ENCODE measurements around the gene EVI5.

The EVI5 gene

GRCh38 chr1:92679980-92680379 lies 104.9 kb downstream of the EVI5 start:
- no peak overlapping the region for H3K4me3 ChIP-seq (ENCODE audit: low read depth, low read length)
- TF ChIP-seq CTCF (IDR thresholded peaks at IDR 0.05), result no peak
- H3K79me2 ChIP-seq, result no peaks in the 10 kb centered on the region
- no peaks in the 10 kb centered on the region for H3K36me3 ChIP-seq (ENCODE audit: control insufficient read depth, insufficient read depth, low read length)
- H2AFZ ChIP-seq, result no peak overlapping the region
- no peaks in the 10 kb centered on the region for H3K4me1 ChIP-seq
- no peaks in the 10 kb centered on the region for H3K27me3 ChIP-seq (ENCODE audit: control insufficient read depth, insufficient read depth, low read length)
- no peak overlapping the region for H3K4me2 ChIP-seq (ENCODE audit: low read length)
- no peak overlapping the region for H3K9ac ChIP-seq
- no peak overlapping the region for H3K27ac ChIP-seq
- no peaks in the 10 kb centered on the region for H3K9me3 ChIP-seq (ENCODE audit: control insufficient read depth, low read length)

GRCh38 chr1:92663775-92664174 lies 121.1 kb downstream of the EVI5 start:
- no peak for TF ChIP-seq CTCF (IDR thresholded peaks at IDR 0.05)

GRCh38 chr1:92662048-92662447 lies 122.9 kb downstream of the EVI5 start:
- no peaks in the 10 kb centered on the region for H3K27me3 ChIP-seq (ENCODE audit: control insufficient read depth, insufficient read depth, low read length)
- no peak overlapping the region for H3K9ac ChIP-seq
- H3K4me1 ChIP-seq, result no peaks in the 10 kb centered on the region
- no peaks in the 10 kb centered on the region for H3K79me2 ChIP-seq
- no peak overlapping the region for H3K4me3 ChIP-seq (ENCODE audit: low read depth, low read length)
- no peak overlapping the region for H2AFZ ChIP-seq
- no peak for TF ChIP-seq CTCF (IDR thresholded peaks at IDR 0.05)
- no peak overlapping the region for H3K4me2 ChIP-seq (ENCODE audit: low read length)
- no peaks in the 10 kb centered on the region for H3K9me3 ChIP-seq (ENCODE audit: control insufficient read depth, low read length)
- no peak overlapping the region for H3K27ac ChIP-seq
- H3K36me3 ChIP-seq (ENCODE audit: control insufficient read depth, insufficient read depth, low read length), result no peaks in the 10 kb centered on the region

More at GRCh38 chr1:92663775-92664174, 121.1 kb downstream of the EVI5 start:
- Histone ChIP-seq H2AFZ (no peak overlapping the region), H3K27me3 (ENCODE audit: control insufficient read depth, insufficient read depth, low read length) (no peaks in the 10 kb centered on the region), H3K9me3 (ENCODE audit: control insufficient read depth, low read length) (no peaks in the 10 kb centered on the region), H3K36me3 (ENCODE audit: control insufficient read depth, insufficient read depth, low read length) (no peaks in the 10 kb centered on the region), H3K4me1 (no peaks in the 10 kb centered on the region), H3K4me3 (ENCODE audit: low read depth, low read length) (no peak overlapping the region), H3K79me2 (no peaks in the 10 kb centered on the region), H3K27ac (no peak overlapping the region), H3K4me2 (ENCODE audit: low read length) (no peak overlapping the region), H3K9ac (no peak overlapping the region)

- no peak overlapping the region for H3K4me2 ChIP-seq (ENCODE audit: low read length)
- no peak overlapping the region for H3K27ac ChIP-seq
- no peaks in the 10 kb centered on the region for H3K36me3 ChIP-seq (ENCODE audit: control insufficient read depth, insufficient read depth, low read length)
- no peaks in the 10 kb centered on the region for H3K4me1 ChIP-seq
- no peak overlapping the region for H3K9ac ChIP-seq
- no peaks in the 10 kb centered on the region for H3K27me3 ChIP-seq (ENCODE audit: control insufficient read depth, insufficient read depth, low read length)
- no peak for TF ChIP-seq CTCF (IDR thresholded peaks at IDR 0.05)
- H3K4me3 ChIP-seq (ENCODE audit: low read depth, low read length), result no peak overlapping the region
- H3K79me2 ChIP-seq, result no peaks in the 10 kb centered on the region
- no peak overlapping the region for H2AFZ ChIP-seq
- H3K9me3 ChIP-seq (ENCODE audit: control insufficient read depth, low read length), result no peaks in the 10 kb centered on the region
Measured at GRCh38 chr1:92657701-92658100, 127.2 kb downstream of the EVI5 start.

GRCh38 chr1:92655197-92655801 lies 129.6 kb downstream of the EVI5 start:
- Histone ChIP-seq H3K27me3 (ENCODE audit: control insufficient read depth, insufficient read depth, low read length) (no peaks in the 10 kb centered on the region), H3K9ac (no peak overlapping the region), H3K4me2 (ENCODE audit: low read length) (no peak overlapping the region), H3K27ac (no peak overlapping the region), H3K4me1 (no peaks in the 10 kb centered on the region), H3K9me3 (ENCODE audit: control insufficient read depth, low read length) (no peaks in the 10 kb centered on the region), H3K79me2 (peaks cover 2% of the 10 kb centered on the region), H3K4me3 (ENCODE audit: low read depth, low read length) (no peak overlapping the region), H2AFZ (no peak overlapping the region), H3K36me3 (ENCODE audit: control insufficient read depth, insufficient read depth, low read length) (no peaks in the 10 kb centered on the region)
- TF ChIP-seq CTCF (IDR thresholded peaks at IDR 0.05), result no peak
